MM.1S (cell line): ENCODE data around the gene KRT76.

Source experiments
- DNase-seq: peaks from one replicate; pipeline ENCODE4 v3.0.0-alpha.2; 2015
- H2AFZ ChIP-seq: fragments of 300-600 bp; sonication (generic); 2 replicates; pipeline ENCODE4 v1.6.0; 2016; ENCODE audit warnings: antibody characterized with exemption, low read length
- H3F3A ChIP-seq: fragments of 300-600 bp; sonication (generic); 2 replicates; pipeline ENCODE4 v1.6.1; 2016; ENCODE audit warnings: mild to moderate bottlenecking, antibody characterized with exemption, low read length, moderate library complexity, mixed read lengths; ENCODE audit not compliant: insufficient read depth
- H3K27ac ChIP-seq: fragments of 300-600 bp; sonication (generic); 2 replicates; pipeline ENCODE4 v1.5.1; 2016; ENCODE audit warnings: mild to moderate bottlenecking, low read length
- H3K27me3 ChIP-seq: fragments of 300-600 bp; sonication (generic); replicated peaks from 2 replicates; pipeline ENCODE4 v1.6.0; 2016; ENCODE audit warnings: low read length; ENCODE audit not compliant: insufficient read depth
- H3K36me3 ChIP-seq: fragments of 300-600 bp; sonication (generic); replicated peaks from 2 replicates; pipeline ENCODE4 v1.6.1; 2016; ENCODE audit warnings: mild to moderate bottlenecking, low read length, mixed read lengths; ENCODE audit not compliant: insufficient read depth
- H3K4me1 ChIP-seq: fragments of 300-600 bp; sonication (generic); 2 replicates; pipeline ENCODE4 v1.6.1; 2016; ENCODE audit warnings: low read length, mixed read lengths
- H3K4me2 ChIP-seq: fragments of 300-600 bp; sonication (generic); 2 replicates; pipeline ENCODE4 v1.6.0; 2016; ENCODE audit warnings: low read depth, low read length
- H3K4me3 ChIP-seq: fragments of 300-600 bp; sonication (generic); 2 replicates; pipeline ENCODE4 v1.5.1; 2016; ENCODE audit warnings: low read length, mixed read lengths
- H3K79me2 ChIP-seq: fragments of 300-600 bp; sonication (generic); 2 replicates; pipeline ENCODE4 v1.6.1; 2016; ENCODE audit warnings: mixed run types, low read length, mixed read lengths
- H3K9ac ChIP-seq: fragments of 300-600 bp; sonication (generic); 2 replicates; pipeline ENCODE4 v1.6.1; 2016; ENCODE audit warnings: low read length, mixed read lengths
- H3K9me2 ChIP-seq: fragments of 300-600 bp; sonication (generic); replicated peaks from 2 replicates; pipeline ENCODE4 v1.6.1; 2016; ENCODE audit warnings: mild to moderate bottlenecking, low read length, mixed read lengths; ENCODE audit not compliant: insufficient read depth
- H3K9me3 ChIP-seq: fragments of 300-600 bp; sonication (generic); replicated peaks from 2 replicates; pipeline ENCODE4 v1.6.1; 2016; ENCODE audit warnings: mild to moderate bottlenecking, low read length, mixed read lengths; ENCODE audit not compliant: insufficient read depth
- H4K20me1 ChIP-seq: fragments of 300-600 bp; sonication (generic); 2 replicates; pipeline ENCODE4 v1.6.1; 2016; ENCODE audit warnings: mild to moderate bottlenecking, low read length, moderate library complexity, mixed read lengths; ENCODE audit not compliant: insufficient read depth
- EZH2 ChIP-seq: fragments of 300-600 bp; sonication (generic); optimal IDR thresholded peaks from 2 replicates; pipeline ENCODE3; 2017; ENCODE audit warnings: low read depth, mild to moderate bottlenecking, antibody characterized with exemption, low read length, mixed read lengths
- EZH2phosphoT487 ChIP-seq: fragments of 300-600 bp; sonication (generic); IDR thresholded peaks from 2 replicates; pipeline ENCODE4 v1.6.1; 2018; ENCODE audit warnings: antibody characterized with exemption, low read length
- TF ChIP-seq, protein P1 (sequence below): fragments of 300-600 bp; sonication (generic); IDR thresholded peaks from 2 replicates; pipeline ENCODE4 v1.5.1; 2016; ENCODE audit warnings: antibody characterized with exemption, low read length, mixed read lengths

KRT76 gene

GRCh38 chr12:52735816-52736632, 41.1 kb downstream of the KRT76 start:
- Histone ChIP-seq H3K79me2 (no peaks in the 10 kb centered on the region), H3K36me3 (no peaks in the 10 kb centered on the region), H3K4me1 (no peaks in the 10 kb centered on the region), H3K9me2 (no peaks in the 10 kb centered on the region), H3K27me3 (peaks cover 32% of the 10 kb centered on the region), H3K9me3 (no peaks in the 10 kb centered on the region), H3F3A (no peaks in the 10 kb centered on the region), H3K27ac (no peak overlapping the region), H3K9ac (no peak overlapping the region), H3K4me2 (no peak overlapping the region), H2AFZ (no peak overlapping the region), H4K20me1 (no peaks in the 10 kb centered on the region), H3K4me3 (no peak overlapping the region)
- DNase-seq: no peak
- TF ChIP-seq, protein P1, sequence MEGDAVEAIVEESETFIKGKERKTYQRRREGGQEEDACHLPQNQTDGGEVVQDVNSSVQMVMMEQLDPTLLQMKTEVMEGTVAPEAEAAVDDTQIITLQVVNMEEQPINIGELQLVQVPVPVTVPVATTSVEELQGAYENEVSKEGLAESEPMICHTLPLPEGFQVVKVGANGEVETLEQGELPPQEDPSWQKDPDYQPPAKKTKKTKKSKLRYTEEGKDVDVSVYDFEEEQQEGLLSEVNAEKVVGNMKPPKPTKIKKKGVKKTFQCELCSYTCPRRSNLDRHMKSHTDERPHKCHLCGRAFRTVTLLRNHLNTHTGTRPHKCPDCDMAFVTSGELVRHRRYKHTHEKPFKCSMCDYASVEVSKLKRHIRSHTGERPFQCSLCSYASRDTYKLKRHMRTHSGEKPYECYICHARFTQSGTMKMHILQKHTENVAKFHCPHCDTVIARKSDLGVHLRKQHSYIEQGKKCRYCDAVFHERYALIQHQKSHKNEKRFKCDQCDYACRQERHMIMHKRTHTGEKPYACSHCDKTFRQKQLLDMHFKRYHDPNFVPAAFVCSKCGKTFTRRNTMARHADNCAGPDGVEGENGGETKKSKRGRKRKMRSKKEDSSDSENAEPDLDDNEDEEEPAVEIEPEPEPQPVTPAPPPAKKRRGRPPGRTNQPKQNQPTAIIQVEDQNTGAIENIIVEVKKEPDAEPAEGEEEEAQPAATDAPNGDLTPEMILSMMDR: no peak
- TF ChIP-seq EZH2phosphoT487 (no peak), EZH2 (no peak)

- no peaks in the 10 kb centered on the region for H3K9me2 ChIP-seq
- no peaks in the 10 kb centered on the region for H3K79me2 ChIP-seq
- no peak overlapping the region for H3K9ac ChIP-seq
- H3K27me3 ChIP-seq: peaks cover 41% of the 10 kb centered on the region
- H2AFZ ChIP-seq: no peak overlapping the region
- H4K20me1 ChIP-seq: no peaks in the 10 kb centered on the region
- H3K4me1 ChIP-seq: no peaks in the 10 kb centered on the region
- H3K4me3 ChIP-seq: no peak overlapping the region
- no peaks in the 10 kb centered on the region for H3K36me3 ChIP-seq
- H3F3A ChIP-seq: no peaks in the 10 kb centered on the region
- H3K4me2 ChIP-seq: no peak overlapping the region
- H3K27ac ChIP-seq: no peak overlapping the region
- no peak for DNase-seq
- H3K9me3 ChIP-seq: no peaks in the 10 kb centered on the region
- TF ChIP-seq EZH2 (no peak), EZH2phosphoT487 (no peak)
- TF ChIP-seq, protein P1: no peak
Observed at GRCh38 chr12:52735106-52735505, 42.0 kb downstream of the KRT76 start.

GRCh38 chr12:52730793-52731192, 46.4 kb downstream of the KRT76 start:
- Histone ChIP-seq H3K9ac (no peak overlapping the region), H3K4me3 (no peak overlapping the region), H3K9me2 (no peaks in the 10 kb centered on the region), H4K20me1 (no peaks in the 10 kb centered on the region), H3K27ac (no peak overlapping the region), H3K4me1 (no peaks in the 10 kb centered on the region), H3K4me2 (no peak overlapping the region), H3K79me2 (no peaks in the 10 kb centered on the region), H3F3A (no peaks in the 10 kb centered on the region), H3K36me3 (no peaks in the 10 kb centered on the region), H2AFZ (no peak overlapping the region), H3K27me3 (peaks cover 71% of the 10 kb centered on the region), H3K9me3 (no peaks in the 10 kb centered on the region)
- TF ChIP-seq, protein P1: no peak
- TF ChIP-seq EZH2 (no peak), EZH2phosphoT487 (no peak)
- no peak for DNase-seq
